NCI-H2171 (cell line): Measurements from ENCODE around the gene CDK5R1.

Experiments
- DNase-seq: peaks from one replicate; lab custom pipeline; 2025; lab: John Stamatoyannopoulos, UW

CDK5R1 gene

DNA sequence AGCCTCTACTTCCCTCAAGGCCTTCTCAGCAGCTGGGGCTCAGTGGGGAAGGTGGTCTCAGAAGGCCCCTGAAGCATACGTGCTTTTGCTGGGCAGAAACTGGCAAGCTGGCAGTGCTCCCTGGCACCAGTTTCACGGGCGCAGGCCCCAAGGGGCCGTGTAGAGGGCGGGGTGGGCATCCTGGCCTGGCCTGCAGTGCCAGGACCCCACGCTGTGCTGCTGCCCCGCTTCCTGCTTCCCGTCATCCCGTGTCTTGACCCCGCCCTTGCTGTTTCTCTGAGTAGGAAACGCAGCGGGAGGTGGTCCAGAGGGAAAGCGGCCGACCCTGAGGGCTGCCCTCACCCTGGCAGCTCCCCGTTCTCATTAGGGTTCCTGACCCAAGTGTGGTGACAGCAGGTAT, 6.8 kb downstream of the CDK5R1 start:
- DNase-seq, result no peak

DNA sequence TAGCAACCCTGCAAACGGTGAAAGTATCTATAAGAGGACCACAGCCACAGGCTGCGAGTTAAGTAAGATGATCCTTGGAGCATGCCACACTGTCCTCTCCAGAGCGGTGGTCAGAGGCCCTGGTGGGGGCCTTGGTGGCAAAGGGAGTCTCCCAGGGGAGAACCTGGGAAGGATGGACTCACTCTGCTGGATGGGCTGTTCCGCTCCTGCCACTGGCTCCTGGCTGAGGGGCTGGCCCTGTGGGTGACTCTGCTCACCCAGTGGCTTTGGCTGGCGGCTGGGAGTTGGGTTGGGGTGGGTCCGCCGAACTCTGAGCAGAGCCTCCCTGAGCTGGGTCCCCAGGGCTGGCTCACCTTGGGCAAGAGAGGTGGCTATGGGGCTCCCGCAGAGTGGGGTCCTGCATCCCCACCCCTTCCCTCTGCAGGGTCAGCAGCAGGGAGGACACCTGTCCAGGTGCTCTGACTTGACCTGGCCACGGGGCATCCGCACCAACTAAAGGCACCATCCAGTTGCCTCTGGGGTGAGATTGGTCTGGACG, 7.3 kb downstream of the CDK5R1 start:
- no peak for DNase-seq

DNA sequence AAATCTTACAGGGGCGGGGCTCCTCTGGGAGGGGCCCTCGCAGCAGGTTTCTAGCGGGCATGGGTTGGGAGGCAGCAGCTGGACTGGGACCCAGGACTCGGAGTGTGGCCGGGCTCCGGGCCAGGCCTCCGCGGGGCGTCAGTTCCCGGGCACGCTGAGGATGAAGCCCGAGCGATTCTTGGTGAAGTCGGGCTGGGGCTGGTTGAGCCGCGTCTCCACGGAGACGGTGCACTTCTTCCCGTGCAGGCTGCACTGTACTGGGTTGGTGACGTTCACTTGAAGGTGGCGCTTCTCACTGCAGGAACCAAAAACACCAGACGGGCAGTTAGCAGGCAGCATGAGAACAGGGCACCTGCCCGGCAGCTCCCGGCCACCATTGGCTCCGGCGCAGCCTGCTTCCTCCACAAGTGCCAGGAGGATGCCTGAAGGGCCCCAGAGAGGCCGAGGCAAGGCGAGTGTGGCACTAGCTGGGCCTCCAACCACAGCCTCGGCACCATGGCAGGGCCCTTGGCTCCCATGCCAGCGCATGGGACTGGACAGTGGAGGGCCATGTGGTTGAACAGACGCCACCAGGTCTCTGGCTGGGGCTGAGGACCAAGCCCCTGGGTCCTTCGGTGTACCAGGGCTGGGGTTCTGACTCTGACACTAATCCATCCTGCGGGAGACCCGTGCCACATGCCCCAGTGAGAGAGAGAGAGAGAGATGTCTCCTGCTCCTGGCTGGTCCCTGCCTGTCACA, 8.0 kb downstream of the CDK5R1 start:
- peak; percentile 45 for DNase-seq

GRCh38 chr17:32495359-32496231, 8.8 kb downstream of the CDK5R1 start:
- DNase-seq, result peak; percentile 43

- no peak for DNase-seq
Observed at GRCh38 chr17:32496395-32497073, 9.7 kb downstream of the CDK5R1 start.

DNA sequence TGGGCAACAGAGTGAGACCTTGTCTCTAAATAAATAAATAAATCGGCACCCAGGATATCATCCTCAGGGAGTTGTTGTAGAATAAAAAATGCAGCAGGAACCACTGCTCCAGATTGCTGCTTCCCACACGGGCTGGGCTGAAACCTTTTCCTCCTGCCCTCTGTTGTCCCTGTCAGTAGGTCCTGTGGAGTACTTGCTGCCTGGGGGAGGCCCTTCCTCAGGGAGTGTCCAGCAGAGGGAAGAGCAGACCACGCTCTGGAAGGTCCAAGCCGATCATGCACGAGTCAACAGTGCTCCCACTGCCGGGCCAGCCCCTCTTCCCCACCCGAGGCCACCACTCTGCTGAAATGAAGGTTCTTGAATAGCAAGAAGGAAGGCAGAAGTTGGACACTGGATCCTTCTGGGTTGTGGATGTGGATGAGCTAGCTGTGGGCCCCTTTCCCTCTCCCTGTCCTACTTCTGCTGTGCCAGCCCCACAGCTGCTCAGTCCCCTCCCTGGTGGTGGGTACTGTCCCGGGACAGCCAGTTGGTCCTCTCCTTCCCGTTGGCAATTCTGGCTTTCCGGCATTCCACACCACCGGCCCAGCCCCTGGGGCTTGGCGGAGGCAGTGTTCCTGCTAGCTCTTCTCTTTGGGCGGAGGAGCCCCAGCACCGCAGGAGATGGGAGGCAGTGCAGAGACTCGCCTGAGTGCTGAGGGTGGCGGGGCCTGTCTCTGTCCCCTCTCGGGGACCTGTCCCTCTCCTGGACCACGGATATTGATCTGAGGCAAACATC, 10.8 kb downstream of the CDK5R1 start:
- DNase-seq, result no peak

- peak; percentile 62 for DNase-seq
Observed at GRCh38 chr17:32498391-32498790, 11.6 kb downstream of the CDK5R1 start.

- DNase-seq, result no peak
Observed at GRCh38 chr17:32502013-32502412, 15.2 kb downstream of the CDK5R1 start.

GRCh38 chr17:32502710-32503109, 15.9 kb downstream of the CDK5R1 start:
- no peak for DNase-seq

DNA sequence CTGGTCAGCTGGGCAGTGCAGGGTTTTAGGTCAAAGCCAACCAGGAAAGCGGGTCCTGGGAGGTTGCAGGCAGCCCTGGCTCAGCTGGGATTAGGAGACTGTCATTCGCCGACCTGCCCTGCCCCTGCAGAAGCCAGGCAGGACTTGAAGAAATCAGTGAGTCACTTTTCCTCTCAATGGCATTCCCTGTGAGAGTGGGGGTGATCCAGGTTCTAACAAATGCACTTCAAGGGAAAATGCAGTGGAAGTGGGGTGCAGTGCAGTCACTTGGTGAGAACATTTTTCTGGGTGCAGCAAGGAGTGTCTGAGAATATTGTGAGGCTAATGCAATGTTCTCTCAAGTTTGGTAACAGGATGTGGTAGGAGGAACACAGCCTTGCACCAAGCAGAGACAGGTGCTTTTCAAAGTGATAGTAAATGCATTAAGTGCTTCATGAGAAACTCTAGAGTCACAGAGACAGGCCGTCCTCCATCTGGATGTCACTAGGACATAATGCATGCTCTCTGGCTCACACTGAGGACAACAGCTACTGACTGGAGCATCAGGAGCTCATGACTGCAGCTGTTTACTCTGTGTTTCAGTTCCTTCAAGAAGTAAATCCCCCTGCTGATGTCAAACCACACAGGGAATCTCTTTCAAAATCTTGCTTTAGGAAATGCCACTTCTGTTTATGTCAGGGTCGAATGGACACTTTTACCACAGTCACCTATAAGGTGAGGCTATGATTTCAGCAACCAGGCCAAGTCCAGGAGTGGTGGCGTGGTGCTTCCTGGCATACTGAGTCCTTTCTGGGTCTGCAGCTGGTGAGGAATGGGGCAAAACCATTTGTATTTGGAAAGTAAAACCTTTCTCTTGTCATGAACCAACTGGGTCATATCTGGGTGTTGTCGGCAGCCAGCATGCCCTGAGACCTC, 16.7 kb downstream of the CDK5R1 start:
- DNase-seq, result no peak

- no peak for DNase-seq
Observed at GRCh38 chr17:32504166-32504990, 17.6 kb downstream of the CDK5R1 start.

DNA sequence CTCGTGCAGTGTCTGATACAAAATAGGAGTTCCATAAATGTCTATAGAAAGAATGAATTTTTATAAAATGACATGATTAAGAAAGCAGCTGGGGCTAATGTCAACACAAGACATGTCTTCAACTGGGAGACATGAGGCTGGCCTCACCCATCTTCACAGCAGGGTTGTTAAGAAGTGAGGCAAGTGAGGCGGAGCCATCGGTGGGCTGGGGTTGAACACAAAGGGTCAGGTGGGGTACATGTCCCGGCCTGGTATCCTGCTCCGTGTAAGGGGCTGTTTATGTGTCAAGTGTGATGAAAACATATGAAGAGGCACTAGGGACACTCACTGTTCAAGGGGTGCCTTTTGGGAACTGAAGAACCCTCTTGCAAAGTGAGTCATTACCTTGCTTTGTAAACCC, 22.1 kb downstream of the CDK5R1 start:
- no peak for DNase-seq

GRCh38 chr17:32510466-32510865, 23.7 kb downstream of the CDK5R1 start:
- DNase-seq, result no peak

DNA sequence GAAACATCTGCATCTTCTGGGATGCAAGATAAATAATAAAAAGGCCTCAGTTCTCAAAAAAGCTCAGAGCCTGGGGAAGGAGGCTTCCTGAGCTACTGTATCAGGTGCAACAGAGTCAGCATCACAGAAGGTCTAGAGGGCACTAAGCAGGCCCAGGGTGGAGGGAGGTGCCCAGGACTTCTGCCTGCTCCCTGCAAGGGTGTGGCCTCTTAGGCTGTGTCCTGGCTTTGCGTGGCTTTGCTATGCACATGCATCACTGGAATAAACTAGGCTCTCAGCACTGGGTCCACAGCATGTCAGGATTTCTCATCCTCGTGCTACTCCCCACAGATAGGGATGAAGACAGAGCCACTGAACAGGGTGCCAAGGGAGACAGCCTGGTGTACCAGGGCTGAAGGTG, 25.5 kb downstream of the CDK5R1 start:
- DNase-seq, result no peak

DNA sequence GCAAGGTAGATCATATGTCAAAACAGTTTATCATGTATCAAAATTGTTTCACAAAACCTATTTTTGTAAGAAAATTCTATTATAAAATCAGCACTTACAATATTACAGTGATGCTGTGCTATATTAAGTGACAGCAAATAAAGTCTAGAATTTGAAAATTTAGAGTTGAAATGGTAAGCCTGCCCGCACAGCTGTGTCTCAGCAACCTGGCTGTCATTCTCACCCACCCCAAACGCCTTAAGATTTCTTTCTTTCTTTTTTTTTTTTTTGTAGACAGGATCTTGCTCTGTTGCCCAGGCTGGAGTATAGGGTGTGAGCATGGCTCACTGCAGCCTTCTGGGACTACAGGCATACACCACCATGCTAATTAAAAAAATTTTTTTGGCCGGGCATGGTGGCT, 26.8 kb downstream of the CDK5R1 start:
- DNase-seq, result no peak

GRCh38 chr17:32514606-32515005, 27.8 kb downstream of the CDK5R1 start:
- DNase-seq, result no peak

DNA sequence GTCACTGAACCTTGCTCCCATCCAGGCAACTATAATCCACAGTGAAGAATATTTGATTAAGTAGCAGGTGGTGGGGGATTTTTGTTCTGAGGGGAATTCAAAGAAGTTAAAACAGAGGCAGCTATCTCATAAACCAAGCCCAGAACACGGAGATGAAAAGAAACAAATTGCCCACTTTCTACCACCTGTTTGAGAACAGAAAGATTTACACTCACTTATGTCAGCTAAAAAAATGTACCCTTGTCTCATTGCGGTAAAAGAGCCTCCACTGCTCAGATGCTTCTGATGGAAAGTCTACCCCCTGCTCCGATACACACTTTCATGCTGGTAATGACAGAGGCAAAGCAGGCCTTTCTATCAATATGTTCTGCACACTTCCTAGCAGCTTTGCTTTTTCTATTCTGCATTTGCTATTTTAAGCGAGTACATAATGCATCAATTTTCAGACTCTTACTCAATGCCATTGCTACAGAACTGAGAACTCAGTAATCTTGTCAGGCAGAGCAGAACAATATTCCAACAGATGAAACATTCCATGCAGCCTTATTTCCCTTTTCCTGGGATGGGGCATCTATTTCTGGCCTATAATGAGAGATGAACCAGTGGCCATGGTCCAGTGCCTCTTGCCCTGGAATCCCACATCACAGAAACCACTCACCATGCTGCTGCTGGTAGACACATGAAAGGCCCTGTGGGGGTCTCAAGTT, 29.0 kb downstream of the CDK5R1 start:
- DNase-seq, result no peak

DNA sequence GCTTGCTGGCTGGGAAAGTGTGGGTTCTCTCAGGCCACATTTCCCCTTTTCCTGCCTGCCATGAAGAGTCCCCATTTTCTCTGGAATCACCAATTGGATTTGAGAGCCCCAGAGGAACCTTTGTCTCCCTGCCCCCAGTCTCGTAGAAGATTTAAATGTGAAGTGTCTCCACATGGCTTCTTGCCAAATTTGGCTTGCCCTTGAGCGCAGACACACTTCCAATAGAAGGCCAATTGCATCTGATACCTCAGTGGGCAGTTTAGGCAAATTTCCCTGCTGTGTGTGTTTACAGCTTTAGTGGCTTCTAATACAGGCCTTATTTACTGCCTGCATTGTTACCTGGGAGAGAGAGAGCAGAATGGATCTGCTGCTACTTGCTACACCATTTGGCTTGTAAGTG, 29.7 kb downstream of the CDK5R1 start:
- DNase-seq, result no peak
